ENCODE data around the gene PDZD2.

GRCh38 chr5:31623249-31623648 lies 15.7 kb upstream of the PDZD2 start:
- no peak for TF ChIP-seq CTCF (IDR thresholded peaks at IDR 0.05; ENCODE audit: poor library complexity, severe bottlenecking)
- no peak for TF ChIP-seq POLR2AphosphoS5 (IDR thresholded peaks at IDR 0.05)
- no peak for TF ChIP-seq REST (IDR thresholded peaks at IDR 0.05; ENCODE audit: borderline replicate concordance)
- TF ChIP-seq EZH2 (IDR thresholded peaks at IDR 0.05; ENCODE audit: borderline replicate concordance, insufficient read depth, low read length, poor library complexity, severe bottlenecking): no peak
- no peak for TF ChIP-seq TAF1 (IDR thresholded peaks at IDR 0.05; ENCODE audit: low read depth)
